IMR-90 (cell line): ENCODE results near the gene PLCD1. TPM values are rescaled to one million over a fixed set of nuclear protein-coding genes. Genes with fewer than 3 reads are reported as not detected.

Experiments
- ATAC-seq: fragments of 200-7000 bp; cut with Tn5 transposase; 2 replicates; pipeline ENCODE4 v1.9.1; 2020; ENCODE audit warnings: low read depth, mild to moderate bottlenecking, moderate library complexity
- BruUV-seq: library from RNA; stranded (reverse); fragments of 400-500 nt; replicated peaks from 2 replicates; lab custom pipeline; 2021; lab: Mats Ljungman, UMichigan
- CTCF ChIA-PET: fragments of 300-600 bp; formaldehyde crosslinking; extraction: SDS; loops from one replicate; lab custom pipeline; 2021; ENCODE audit warnings: antibody characterized with exemption; lab: Yijun Ruan, JAX
- POLR2A ChIA-PET: fragments of 300-600 bp; sonication (Branson Sonifier 250); formaldehyde crosslinking; loops from one replicate; lab custom pipeline; 2022; ENCODE audit warnings: antibody characterized with exemption; ENCODE audit not compliant: unreplicated experiment; lab: Charles Lee
- DNase-seq: peaks from one replicate; pipeline ENCODE4 v3.0.0; 2013
- H2AFZ ChIP-seq: replicated peaks from 2 replicates; pipeline ENCODE3; 2013; ENCODE audit warnings: low read length, mild to moderate bottlenecking; ENCODE audit not compliant: poor library complexity
- H2AK5ac ChIP-seq: 2 replicates; pipeline ENCODE4 v1.6.1; 2013; ENCODE audit warnings: low read depth, low read length, inconsistent platforms
- H2AK9ac ChIP-seq: replicated peaks from 2 replicates; pipeline ENCODE3; 2013; ENCODE audit warnings: mild to moderate bottlenecking, low read depth, low read length, moderate library complexity; ENCODE audit not compliant: poor library complexity
- H2BK120ac ChIP-seq: 2 replicates; pipeline ENCODE4 v1.6.1; 2013; ENCODE audit warnings: low read depth, low read length, inconsistent platforms
- H2BK15ac ChIP-seq: 3 replicates; pipeline ENCODE4 v1.6.1; 2013; ENCODE audit warnings: low read depth, low read length, inconsistent platforms
- H2BK20ac ChIP-seq: 2 replicates; pipeline ENCODE4 v1.6.1; 2013; ENCODE audit warnings: low read depth, mild to moderate bottlenecking, inconsistent platforms, low read length, moderate library complexity
- H2BK5ac ChIP-seq: 2 replicates; pipeline ENCODE4 v1.6.1; 2013; ENCODE audit warnings: mild to moderate bottlenecking, low read depth, low read length, inconsistent platforms; ENCODE audit not compliant: poor library complexity, severe bottlenecking
- H3K14ac ChIP-seq: replicated peaks from 2 replicates; pipeline ENCODE4 v1.6.1; 2013; ENCODE audit warnings: low read depth, low read length, inconsistent platforms
- H3K18ac ChIP-seq: 2 replicates; pipeline ENCODE4 v1.6.1; 2013; ENCODE audit warnings: low read depth, low read length, control low read depth
- H3K23ac ChIP-seq: 2 replicates; pipeline ENCODE4 v1.6.1; 2013; ENCODE audit warnings: low read depth, low read length, inconsistent platforms
- H3K27ac ChIP-seq: 2 replicates; pipeline ENCODE4 v1.5.1; 2013; ENCODE audit warnings: mild to moderate bottlenecking, control low read depth, low read length; ENCODE audit not compliant: insufficient read depth
- H3K27me3 ChIP-seq: 2 replicates; pipeline ENCODE4 v1.6.1; 2013; ENCODE audit warnings: low read length; ENCODE audit not compliant: control insufficient read depth, insufficient read depth
- H3K36me3 ChIP-seq: 2 replicates; pipeline ENCODE4 v1.6.1; 2013; ENCODE audit warnings: low read length, mixed read lengths; ENCODE audit not compliant: control insufficient read depth, insufficient read depth
- H3K4ac ChIP-seq: 2 replicates; pipeline ENCODE4 v1.6.1; 2013; ENCODE audit warnings: low read depth, low read length, inconsistent platforms
- H3K4me1 ChIP-seq: 2 replicates; pipeline ENCODE4 v1.6.1; 2013; ENCODE audit warnings: low read length, mixed read lengths; ENCODE audit not compliant: control insufficient read depth, insufficient read depth
- H3K4me2 ChIP-seq: 2 replicates; pipeline ENCODE4 v1.6.1; 2013; ENCODE audit warnings: low read depth, mild to moderate bottlenecking, control low read depth, low read length, moderate library complexity
- H3K4me3 ChIP-seq: 2 replicates; pipeline ENCODE4 v1.5.1; 2013; ENCODE audit warnings: low read depth, mild to moderate bottlenecking, control low read depth, low read length, moderate library complexity; ENCODE audit not compliant: insufficient read depth
- H3K56ac ChIP-seq: 2 replicates; pipeline ENCODE4 v1.6.1; 2013; ENCODE audit warnings: low read length, inconsistent platforms; ENCODE audit not compliant: insufficient read depth; ENCODE audit errors: extremely low read depth
- H3K79me1 ChIP-seq, 2 experiments: 2 replicates each; pipeline ENCODE4 v1.6.1; 2013; ENCODE audit warnings: low read length in 2 of 2, inconsistent platforms in 1 of 2, low read depth in 1 of 2
- H3K9ac ChIP-seq: 2 replicates; pipeline ENCODE4 v1.6.1; 2013; ENCODE audit warnings: low read depth, low read length, control low read depth
- H3K9me1 ChIP-seq: 2 replicates; pipeline ENCODE4 v1.6.1; 2013; ENCODE audit warnings: low read length, inconsistent platforms; ENCODE audit not compliant: insufficient read depth
- H3K9me3 ChIP-seq: 2 replicates; pipeline ENCODE4 v1.6.1; 2013; ENCODE audit warnings: low read length; ENCODE audit not compliant: control insufficient read depth, insufficient read depth
- H4K20me1 ChIP-seq: 2 replicates; pipeline ENCODE4 v1.6.1; 2013; ENCODE audit warnings: low read length, inconsistent platforms; ENCODE audit not compliant: insufficient read depth
- H4K5ac ChIP-seq: 2 replicates; pipeline ENCODE4 v1.6.1; 2013; ENCODE audit warnings: mild to moderate bottlenecking, low read depth, low read length, control low read depth
- H4K8ac ChIP-seq, 2 experiments: 2 replicates each; pipeline ENCODE4 v1.6.1; 2013; ENCODE audit warnings: low read depth in 2 of 2, low read length in 2 of 2, control low read depth in 1 of 2, inconsistent platforms in 1 of 2
- H4K91ac ChIP-seq: 2 replicates; pipeline ENCODE4 v1.6.1; 2013; ENCODE audit warnings: low read depth, low read length, inconsistent platforms; ENCODE audit not compliant: insufficient read depth
- BHLHE40 ChIP-seq: fragments of 150-350 bp; IDR thresholded peaks from 2 replicates; pipeline ENCODE4 v1.6.1; 2016; ENCODE audit warnings: mild to moderate bottlenecking, low read depth, low read length
- CEBPB ChIP-seq: IDR thresholded peaks from 2 replicates; pipeline ENCODE4 v1.6.1; 2012; ENCODE audit warnings: low read depth, low read length, improper control_type of control experiment
- CHD1 ChIP-seq: IDR thresholded peaks from 2 replicates; pipeline ENCODE4 v1.6.1; 2012; ENCODE audit warnings: low read depth, low read length, improper control_type of control experiment
- FOS ChIP-seq: fragments of 150-350 bp; IDR thresholded peaks from 2 replicates; pipeline ENCODE4 v1.6.1; 2016; ENCODE audit warnings: low read depth, low read length
- MAFK ChIP-seq: IDR thresholded peaks from 2 replicates; pipeline ENCODE4 v1.6.1; 2012; ENCODE audit warnings: low read depth, low read length, improper control_type of control experiment
- MAZ ChIP-seq: IDR thresholded peaks from 2 replicates; pipeline ENCODE4 v1.6.1; 2012; ENCODE audit warnings: low read depth, mild to moderate bottlenecking, low read length, improper control_type of control experiment, moderate library complexity, borderline replicate concordance
- NFE2L2 ChIP-seq: fragments of 150-350 bp; IDR thresholded peaks from 2 replicates; pipeline ENCODE4 v1.6.1; 2016; ENCODE audit warnings: low read depth, mild to moderate bottlenecking, low read length
- POLR2A ChIP-seq: IDR thresholded peaks from 2 replicates; pipeline ENCODE4 v1.6.1; 2012; ENCODE audit warnings: mild to moderate bottlenecking, low read depth, low read length
- RAD21 ChIP-seq: IDR thresholded peaks from 2 replicates; pipeline ENCODE4 v1.6.1; 2012; ENCODE audit warnings: low read length, improper control_type of control experiment
- RCOR1 ChIP-seq: IDR thresholded peaks from 2 replicates; pipeline ENCODE4 v1.6.1; 2012; ENCODE audit warnings: mild to moderate bottlenecking, low read length, improper control_type of control experiment; ENCODE audit not compliant: insufficient replicate concordance
- SMC3 ChIP-seq: fragments of 150-350 bp; IDR thresholded peaks from 2 replicates; pipeline ENCODE4 v1.6.1; 2016; ENCODE audit warnings: low read depth, mild to moderate bottlenecking, antibody characterized with exemption, low read length, moderate library complexity
- WGBS, 2 experiments: methylation state at CpG; one replicate each; pipeline versions ENCODE4 v1.1.5 to v1.1.7; 2013; ENCODE audit warnings: missing lambda C conversion rate in 2 of 2; ENCODE audit not compliant: insufficient read length in 1 of 2; ENCODE audit errors: extremely low coverage in 2 of 2; 5-methylcytosine and 5-hydroxymethylcytosine counted together
- dilution Hi-C: fragments of 300-500 bp; cut with HindIII; formaldehyde crosslinking; loops from one replicate; pipeline ENCODE4 v1.14.3; 2018; ENCODE audit warnings: low sequenced_read_pairs; ENCODE audit not compliant: unreplicated experiment
- in situ Hi-C: fragments of 300-500 bp; cut with MboI; formaldehyde crosslinking; loops from 3 replicates; pipeline ENCODE4 v1.14.3; 2019; ENCODE audit warnings: low sequenced_read_pairs, inconsistent platforms, mixed read lengths
- intact Hi-C: fragments of 100-400 bp; cut with micrococcal nuclease; formaldehyde crosslinking; loops from 2 replicates; pipeline ENCODE4 v1.10.0; 2022
- polyA plus RNA-seq, 3 experiments: library from polyadenylated mRNA; depleted of rRNA; stranded (reverse); fragments of >200 nt; gene quantifications; 2 replicates each; pipeline ENCODE4 v1.2.3, GENCODE V29; 2012; ENCODE audit warnings: low replicate concordance in 1 of 3
- total RNA-seq: library from RNA; depleted of rRNA; stranded (reverse); fragments of >200 nt; gene quantifications from 2 replicates; pipeline ENCODE4 v1.2.3, GENCODE V29; 2012
- TF ChIP-seq, protein P1 (sequence below): fragments of 150-350 bp; IDR thresholded peaks from 2 replicates; pipeline ENCODE4 v1.6.1; 2016; ENCODE audit warnings: low read depth, mild to moderate bottlenecking, low read length, moderate library complexity, borderline replicate concordance
- TF ChIP-seq, protein P2 (sequence below): conservative IDR thresholded peaks from 2 replicates; pipeline ENCODE4 v1.5.1; 2012; ENCODE audit warnings: mild to moderate bottlenecking, low read depth, low read length, improper control_type of control experiment

Gene PLCD1
- total and polyA plus RNA-seq, 2 of the 4 experiments (the other 2 are of a cell fraction) = 14.9 to 16.3 TPM

DNA sequence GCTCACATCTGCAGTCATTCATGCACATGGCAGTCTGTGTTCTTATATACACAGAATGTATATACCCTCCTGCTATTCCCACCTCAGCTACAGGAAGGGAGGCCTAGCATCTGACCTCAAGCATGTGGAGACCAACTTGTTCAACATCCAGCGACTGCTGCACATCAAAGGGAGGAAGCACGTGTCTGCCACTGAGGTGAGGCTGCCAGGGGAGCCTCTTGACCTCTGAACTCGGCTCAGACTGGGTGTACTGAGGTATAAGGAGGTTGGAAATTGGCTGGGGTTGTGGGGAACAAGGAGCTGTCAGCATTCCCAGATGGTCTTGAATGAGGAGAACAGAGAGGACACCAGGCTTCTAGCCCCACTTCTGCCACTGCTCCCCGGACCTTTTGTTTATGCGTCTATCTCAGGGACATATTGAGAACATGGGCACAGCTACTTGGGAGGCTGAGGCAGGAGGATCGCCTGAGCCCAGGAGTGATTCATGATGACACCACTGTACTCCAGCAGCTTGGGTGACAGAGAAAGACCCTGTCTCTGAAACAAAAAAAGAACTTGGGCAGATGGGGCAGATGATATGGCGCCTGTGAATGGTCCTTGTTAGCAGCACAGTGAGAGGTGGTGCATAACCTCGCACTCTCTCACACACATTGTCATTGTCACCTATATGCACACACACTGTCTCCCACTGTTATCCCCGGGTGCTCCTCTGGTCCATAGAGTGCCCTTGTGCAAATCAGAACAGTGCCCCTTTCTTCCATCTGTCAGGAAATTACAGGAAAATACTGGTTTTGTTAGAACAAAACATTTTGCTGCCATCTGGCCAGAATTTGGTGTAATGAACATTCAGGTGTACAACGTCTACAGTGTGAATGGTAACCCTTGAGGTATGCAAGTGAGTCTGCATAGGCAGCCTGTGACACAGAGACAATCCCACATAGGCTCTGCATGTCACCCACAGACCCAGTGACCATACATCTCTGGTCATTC lies 33.5 kb downstream of the PLCD1 start (continued):
- no peak for TF ChIP-seq RCOR1
- TF ChIP-seq FOS = no peak
- TF ChIP-seq POLR2A = no peak
- TF ChIP-seq CEBPB = no peak

DNA sequence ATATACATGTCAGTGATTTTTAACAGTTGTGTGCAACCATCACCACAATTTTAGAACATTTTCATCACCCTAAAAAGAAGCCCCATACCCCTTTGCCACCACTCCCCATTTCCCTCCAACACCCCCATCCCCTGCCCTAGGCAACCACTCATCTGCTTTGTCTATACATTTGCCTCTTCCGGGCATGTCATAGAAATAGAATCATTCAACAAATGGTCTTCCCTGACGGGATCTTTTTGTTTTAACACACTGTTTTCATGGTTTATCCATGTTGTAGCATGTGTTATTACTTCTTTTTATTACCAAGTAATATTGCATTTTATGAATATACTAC lies 34.8 kb downstream of the PLCD1 start:
- Histone ChIP-seq H2BK20ac (no peak overlapping the region), H2AFZ (peak overlapping the region; percentile 99), H4K5ac (peak overlapping the region; percentile 22), H2BK15ac (no peak overlapping the region), H3K4me2 (peak overlapping the region; percentile 89), H4K20me1 (no peaks in the 10 kb centered on the region), H3K9ac (peak overlapping the region; percentile 91), H3K36me3 (peaks cover 4% of the 10 kb centered on the region; the same call in 1 of the 2 replicates), H3K14ac (peak overlapping the region; percentile 91; the same call in 1 of the 2 replicates), H3K18ac (no peak overlapping the region), H3K27ac (peak overlapping the region; percentile 94; the same call in 1 of the 2 replicates), H4K91ac (peak overlapping the region; percentile 90; the same call in 1 of the 2 replicates), H3K4ac (peak overlapping the region; percentile 94; the same call in 1 of the 2 replicates), H3K9me3 (no peaks in the 10 kb centered on the region), H3K79me1 (peaks cover 3 to 19% of the 10 kb centered on the region in 2 experiments; a peak in 2 of 4 replicates), H3K27me3 (no peaks in the 10 kb centered on the region; the same call in 1 of the 2 replicates), H2BK5ac (peak overlapping the region; percentile 83), H3K9me1 (peaks cover 13% of the 10 kb centered on the region), H4K8ac (peak overlapping the region; percentile 95 to 99), H2AK5ac (no peak overlapping the region), H3K56ac (peak overlapping the region; percentile 74; the same call in 1 of the 2 replicates), H2BK120ac (0 out of 2 replicates have a peak overlapping the region, but pooled peaks have one; percentile 83), H3K23ac (peak overlapping the region; percentile 18; the same call in 1 of the 2 replicates), H3K4me1 (peaks cover 12% of the 10 kb centered on the region), H2AK9ac (no peak overlapping the region), H3K4me3 (peak overlapping the region; percentile 75)
- dilution Hi-C loops (no loop called here), in situ Hi-C loops (no loop called here), intact Hi-C loops (no loop called here)
- ATAC-seq (no peak), DNase-seq (no peak)
- 0% methylated on average over 1 of the region's 2 CpGs; no CpG with 5 or more reads in 1 of the 2 experiments for WGBS, 2 experiments
- no TSS peak for BruUV-seq
- POLR2A ChIA-PET = no interaction called here
- CTCF ChIA-PET = no interaction called here
- TF ChIP-seq RCOR1 (no peak), NFE2L2 (no peak), SMC3 (no peak), CHD1 (no peak), MAFK (no peak), RAD21 (no peak), BHLHE40 (no peak), CEBPB (no peak), MAZ (no peak), FOS (no peak)
- TF ChIP-seq, protein P1, sequence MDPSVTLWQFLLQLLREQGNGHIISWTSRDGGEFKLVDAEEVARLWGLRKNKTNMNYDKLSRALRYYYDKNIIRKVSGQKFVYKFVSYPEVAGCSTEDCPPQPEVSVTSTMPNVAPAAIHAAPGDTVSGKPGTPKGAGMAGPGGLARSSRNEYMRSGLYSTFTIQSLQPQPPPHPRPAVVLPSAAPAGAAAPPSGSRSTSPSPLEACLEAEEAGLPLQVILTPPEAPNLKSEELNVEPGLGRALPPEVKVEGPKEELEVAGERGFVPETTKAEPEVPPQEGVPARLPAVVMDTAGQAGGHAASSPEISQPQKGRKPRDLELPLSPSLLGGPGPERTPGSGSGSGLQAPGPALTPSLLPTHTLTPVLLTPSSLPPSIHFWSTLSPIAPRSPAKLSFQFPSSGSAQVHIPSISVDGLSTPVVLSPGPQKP = no peak
- TF ChIP-seq, protein P2, sequence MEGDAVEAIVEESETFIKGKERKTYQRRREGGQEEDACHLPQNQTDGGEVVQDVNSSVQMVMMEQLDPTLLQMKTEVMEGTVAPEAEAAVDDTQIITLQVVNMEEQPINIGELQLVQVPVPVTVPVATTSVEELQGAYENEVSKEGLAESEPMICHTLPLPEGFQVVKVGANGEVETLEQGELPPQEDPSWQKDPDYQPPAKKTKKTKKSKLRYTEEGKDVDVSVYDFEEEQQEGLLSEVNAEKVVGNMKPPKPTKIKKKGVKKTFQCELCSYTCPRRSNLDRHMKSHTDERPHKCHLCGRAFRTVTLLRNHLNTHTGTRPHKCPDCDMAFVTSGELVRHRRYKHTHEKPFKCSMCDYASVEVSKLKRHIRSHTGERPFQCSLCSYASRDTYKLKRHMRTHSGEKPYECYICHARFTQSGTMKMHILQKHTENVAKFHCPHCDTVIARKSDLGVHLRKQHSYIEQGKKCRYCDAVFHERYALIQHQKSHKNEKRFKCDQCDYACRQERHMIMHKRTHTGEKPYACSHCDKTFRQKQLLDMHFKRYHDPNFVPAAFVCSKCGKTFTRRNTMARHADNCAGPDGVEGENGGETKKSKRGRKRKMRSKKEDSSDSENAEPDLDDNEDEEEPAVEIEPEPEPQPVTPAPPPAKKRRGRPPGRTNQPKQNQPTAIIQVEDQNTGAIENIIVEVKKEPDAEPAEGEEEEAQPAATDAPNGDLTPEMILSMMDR = no peak
